HG03354 (cell line): ENCODE data around the gene TSPOAP1.

Experiments
- ATAC-seq: cut with Tn5 transposase; IDR thresholded peaks from one replicate; pipeline ENCODE4 v1.9.1; 2021; ENCODE audit warnings: mild to moderate bottlenecking; ENCODE audit not compliant: unreplicated experiment, poor library complexity, severe bottlenecking

TSPOAP1 gene

DNA sequence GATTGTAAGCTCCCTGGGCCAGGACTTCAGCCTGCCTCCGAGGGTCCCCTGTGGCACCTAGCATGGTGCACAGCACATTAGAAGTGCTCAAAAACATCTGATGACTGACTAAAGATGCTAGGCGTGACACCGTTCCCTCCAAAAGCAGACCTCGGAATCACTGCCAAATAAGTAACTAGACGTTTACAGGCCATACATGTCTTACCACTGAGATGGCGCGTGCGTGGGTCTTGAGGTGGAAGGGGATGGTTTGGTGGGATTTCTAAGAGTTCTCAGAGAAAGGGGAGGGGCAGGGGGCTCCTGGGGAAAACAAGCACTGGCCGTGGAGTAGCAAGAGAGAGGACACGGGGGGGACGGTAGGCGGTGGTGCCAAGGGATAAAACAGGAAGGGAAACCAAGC is 60.3 kb downstream of the TSPOAP1 start:
- no peak for ATAC-seq

DNA sequence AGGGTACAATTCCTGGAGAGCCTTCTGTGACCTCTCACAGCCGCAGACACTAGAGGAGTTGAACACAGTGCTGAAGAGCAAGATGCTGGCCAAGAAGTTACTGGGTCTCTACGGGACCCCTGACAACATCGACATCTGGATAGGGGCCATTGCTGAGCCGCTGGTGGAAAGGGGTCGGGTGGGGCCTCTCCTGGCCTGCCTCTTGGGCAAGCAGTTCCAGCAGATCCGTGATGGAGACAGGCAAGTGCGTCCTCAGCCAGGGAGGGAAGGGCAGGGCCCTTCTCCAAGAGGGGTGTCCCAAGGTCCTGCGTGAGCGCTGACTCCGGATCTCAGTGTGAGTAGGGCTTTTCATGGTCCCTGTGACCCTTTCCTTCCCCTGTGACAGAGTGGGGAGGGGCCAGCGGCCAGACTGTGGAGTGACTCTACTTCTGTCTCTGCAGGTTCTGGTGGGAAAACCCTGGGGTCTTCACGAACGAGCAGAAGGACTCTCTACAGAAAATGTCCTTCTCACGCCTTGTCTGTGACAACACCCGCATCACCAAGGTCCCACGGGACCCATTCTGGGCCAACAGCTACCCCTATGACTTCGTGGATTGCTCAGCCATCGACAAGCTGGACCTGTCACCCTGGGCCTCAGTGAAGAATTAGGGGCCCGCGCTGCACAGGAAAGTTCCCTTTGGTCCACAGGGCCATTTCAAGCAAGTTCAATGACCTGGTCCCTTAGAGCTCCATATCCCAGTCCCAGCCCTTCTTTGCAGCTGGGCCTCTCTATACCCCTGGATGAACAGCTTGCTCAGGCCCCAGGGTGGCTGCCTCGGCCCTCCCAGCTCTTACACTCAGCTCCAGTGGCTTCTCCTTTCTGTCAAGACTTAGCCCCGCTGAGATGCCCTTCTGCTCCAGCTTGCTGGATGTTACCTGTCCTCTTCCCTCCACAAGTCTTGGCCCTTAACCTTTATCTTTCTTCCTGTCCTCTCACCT is 61.0 kb downstream of the TSPOAP1 start:
- ATAC-seq: no peak

- ATAC-seq: no peak
Observed at GRCh38 chr17:58265902-58266875, 62.4 kb downstream of the TSPOAP1 start.

DNA sequence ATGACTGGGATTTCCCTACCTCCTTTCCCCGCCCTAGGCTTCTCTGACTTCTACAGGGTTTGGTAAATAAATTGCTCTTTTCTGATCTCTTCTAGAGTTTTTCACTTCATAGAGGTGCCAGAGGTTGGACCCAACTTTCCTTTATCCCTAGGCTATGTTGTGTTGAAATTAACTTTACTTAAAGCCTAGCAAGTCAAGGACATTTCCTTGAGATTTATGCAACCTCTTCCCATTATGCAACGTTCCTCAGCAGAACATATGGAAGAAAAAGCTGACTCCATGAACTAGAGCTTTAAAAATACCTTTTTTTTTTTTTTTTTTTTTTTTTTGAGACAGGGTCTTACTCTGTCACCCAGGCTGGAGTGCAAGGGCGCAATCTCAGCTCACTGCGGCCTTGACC is 63.3 kb downstream of the TSPOAP1 start:
- no peak for ATAC-seq

DNA sequence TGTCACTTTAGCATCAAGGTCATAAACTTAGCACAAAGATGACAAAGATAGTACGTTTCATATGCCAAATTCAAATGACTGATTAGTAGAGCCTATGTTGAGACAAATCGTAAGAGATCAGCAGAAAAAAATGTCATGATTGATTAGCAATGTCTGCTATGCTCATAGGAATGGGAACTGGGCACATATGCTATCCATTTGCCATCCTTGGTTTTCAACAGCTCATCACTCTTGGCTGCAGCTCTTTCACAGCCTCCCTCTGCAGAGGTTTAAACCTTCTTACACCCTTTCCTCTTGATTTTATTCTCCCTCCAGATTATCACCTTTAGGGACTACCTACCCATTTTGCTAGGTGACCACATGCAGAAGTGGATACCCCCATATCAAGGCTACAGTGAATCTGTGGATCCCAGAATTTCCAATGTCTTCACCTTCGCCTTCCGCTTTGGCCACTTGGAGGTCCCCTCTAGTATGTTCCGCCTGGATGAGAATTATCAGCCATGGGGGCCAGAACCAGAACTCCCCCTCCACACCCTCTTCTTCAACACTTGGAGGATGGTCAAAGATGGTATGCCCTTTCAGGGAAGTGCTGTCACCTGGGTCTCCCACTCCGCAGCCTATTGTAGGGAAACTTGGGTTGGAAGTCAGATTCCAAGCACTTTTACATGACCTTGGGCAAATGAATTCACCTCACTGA is 64.0 kb downstream of the TSPOAP1 start:
- ATAC-seq: no peak

DNA sequence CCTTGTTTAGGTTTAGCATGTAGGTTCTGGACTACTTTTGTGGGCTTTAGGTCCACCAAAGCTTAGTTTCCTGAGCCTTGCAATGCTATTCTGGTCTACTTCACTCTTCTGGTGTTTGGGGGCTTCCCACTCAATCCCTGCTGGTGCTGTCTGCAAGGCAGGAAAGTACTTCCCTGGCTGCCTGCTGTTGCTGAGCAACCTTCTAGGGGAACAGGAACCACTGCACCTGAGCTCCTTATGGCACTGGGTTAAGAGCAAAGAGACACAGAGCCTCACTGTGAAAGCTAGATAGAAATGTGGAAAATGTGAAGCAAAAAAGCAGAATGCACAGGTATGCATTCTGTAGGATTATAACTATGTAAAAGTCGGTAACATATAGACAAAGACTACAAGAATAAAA is 64.8 kb downstream of the TSPOAP1 start:
- no peak for ATAC-seq

DNA sequence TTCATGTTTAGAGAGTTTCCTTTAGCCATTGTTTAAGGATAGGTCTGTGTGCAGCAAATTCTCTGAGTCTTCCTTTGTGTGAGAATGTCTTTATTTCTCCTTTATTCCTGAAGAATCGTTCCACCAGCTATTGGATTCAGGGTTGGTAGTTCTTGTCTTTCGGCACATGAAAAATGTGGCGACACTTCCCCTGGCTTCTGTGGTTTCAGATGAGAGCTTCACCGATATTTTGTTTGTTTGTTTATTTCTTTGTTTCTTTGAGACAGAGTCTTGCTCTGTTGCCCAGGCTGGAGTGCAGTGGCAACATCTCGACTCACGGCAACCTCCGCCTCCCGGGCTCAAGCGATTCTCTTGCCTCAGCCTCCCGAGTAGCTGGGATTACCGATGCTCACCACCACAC is 66.4 kb downstream of the TSPOAP1 start:
- no peak for ATAC-seq

DNA sequence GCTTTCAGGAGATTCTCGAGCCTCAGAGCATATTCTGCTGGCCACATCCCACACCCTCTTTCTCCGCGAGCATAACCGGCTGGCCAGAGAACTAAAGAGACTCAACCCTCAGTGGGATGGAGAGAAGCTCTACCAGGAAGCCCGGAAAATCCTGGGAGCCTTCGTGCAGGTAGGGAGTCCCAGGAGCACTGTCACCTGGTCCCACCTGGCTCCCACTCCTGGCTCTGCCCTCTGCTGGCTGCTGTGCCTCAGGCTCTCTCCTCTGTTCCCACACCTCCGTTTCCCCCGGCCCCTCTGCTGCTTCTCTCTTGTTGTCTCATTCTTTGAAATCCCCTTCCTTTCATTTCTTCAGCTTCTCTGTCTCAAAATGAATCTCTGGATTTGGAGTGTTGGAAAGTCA is 73.8 kb downstream of the TSPOAP1 start:
- ATAC-seq: no peak

- ATAC-seq: no peak
Observed at GRCh38 chr17:58253082-58253481, 75.5 kb downstream of the TSPOAP1 start.

DNA sequence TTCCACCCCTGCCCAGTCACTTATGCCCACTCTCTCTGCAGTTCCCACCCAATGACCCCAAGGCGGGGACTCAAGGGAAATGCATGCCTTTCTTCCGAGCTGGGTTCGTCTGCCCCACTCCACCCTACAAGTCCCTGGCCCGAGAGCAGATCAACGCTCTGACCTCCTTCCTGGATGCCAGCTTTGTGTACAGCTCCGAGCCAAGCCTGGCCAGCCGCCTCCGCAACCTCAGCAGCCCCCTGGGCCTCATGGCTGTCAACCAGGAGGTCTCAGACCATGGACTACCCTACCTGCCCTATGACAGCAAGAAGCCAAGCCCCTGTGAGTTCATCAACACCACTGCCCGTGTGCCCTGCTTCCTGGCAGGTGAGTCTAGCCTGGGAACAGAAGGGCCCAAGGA is 76.5 kb downstream of the TSPOAP1 start:
- ATAC-seq: no peak
